Natural killer cell (primary cell): ENCODE results near the gene ANKFY1. TPM values are rescaled to one million over a fixed set of nuclear protein-coding genes. Genes with fewer than 3 reads are reported as not detected.
A peak's percentile ranks its signal among the peaks of the same experiment; 100 is the strongest.

ENCODE experiments used
- ATAC-seq, 3 donors: fragments of 150-1000 bp in 2 of 3; fragments of 200-7000 bp in 1 of 3; cut with Tn5 transposase; 1 replicate in 1 of 3; 2 replicates in 2 of 3; pipeline ENCODE4 v1.10.0; 2021; ENCODE audit warnings: mild to moderate bottlenecking in 2 of 3, moderate library complexity in 2 of 3
- DNase-seq, 2 donors: peaks; one replicate each; pipeline versions ENCODE4 v3.0.0 to v3.0.0-alpha.2; 2013 to 2021; ENCODE audit warnings: mixed read lengths in 1 of 2
- H3K27ac ChIP-seq: one replicate; pipeline ENCODE4 v1.5.1; 2013; ENCODE audit warnings: mild to moderate bottlenecking, low read length
- H3K27me3 ChIP-seq: one replicate; pipeline ENCODE4 v1.6.1; 2013; ENCODE audit warnings: low read length; ENCODE audit not compliant: control insufficient read depth, insufficient read depth
- H3K36me3 ChIP-seq: one replicate; pipeline ENCODE4 v1.6.1; 2013; ENCODE audit warnings: low read length; ENCODE audit not compliant: control insufficient read depth, insufficient read depth
- H3K4me1 ChIP-seq: one replicate; pipeline ENCODE4 v1.6.1; 2013; ENCODE audit warnings: low read length; ENCODE audit not compliant: control insufficient read depth, insufficient read depth
- H3K4me3 ChIP-seq: one replicate; pipeline ENCODE4 v1.5.1; 2013; ENCODE audit warnings: low read length
- H3K9me3 ChIP-seq: one replicate; pipeline ENCODE4 v1.6.1; 2013; ENCODE audit warnings: low read length; ENCODE audit not compliant: control insufficient read depth, insufficient read depth
- H3K27ac Mint-ChIP-seq, 2 donors: one replicate each; pipeline ENCODE4 v1.8.0; 2022; ENCODE audit warnings: mild to moderate bottlenecking in 2 of 2, mixed read lengths in 2 of 2, moderate library complexity in 1 of 2
- H3K27me3 Mint-ChIP-seq, 2 donors: one replicate each; pipeline ENCODE4 v1.8.0; 2022; ENCODE audit warnings: low read depth in 2 of 2, mixed read lengths in 2 of 2
- H3K36me3 Mint-ChIP-seq: one replicate; pipeline ENCODE4 v1.8.0; 2022; ENCODE audit warnings: mixed read lengths
- H3K4me1 Mint-ChIP-seq, 2 donors: one replicate each; pipeline ENCODE4 v1.8.0; 2022; ENCODE audit warnings: mixed read lengths in 2 of 2
- H3K4me3 Mint-ChIP-seq: one replicate; pipeline ENCODE4 v1.8.0; 2022; ENCODE audit warnings: mild to moderate bottlenecking, moderate library complexity, mixed read lengths
- H3K9me3 Mint-ChIP-seq, 2 donors: one replicate each; pipeline ENCODE4 v1.8.0; 2022; ENCODE audit warnings: mixed read lengths in 2 of 2
- WGBS: methylation state at CpG from one replicate; pipeline ENCODE4 v1.1.7; 2013; ENCODE audit warnings: missing lambda C conversion rate; ENCODE audit not compliant: insufficient coverage; 5-methylcytosine and 5-hydroxymethylcytosine counted together
- intact Hi-C: fragments of 100-400 bp; cut with micrococcal nuclease; formaldehyde crosslinking; loops from one replicate; pipeline ENCODE4 v1.14.2; 2022
- total RNA-seq, 4 donors: library from RNA; stranded (reverse); fragments of 120-200 nt in 1 of 4; gene quantifications; one replicate each; pipeline versions ENCODE4 v1.2.3 to v1.2.4, GENCODE V29; 2013 to 2022
- TF ChIP-seq, protein P1 (sequence below): fragments of 200-600 bp; IDR thresholded peaks from one replicate; pipeline ENCODE4 v1.8.0; 2022; ENCODE audit warnings: antibody characterized with exemption

ANKFY1 gene
- total RNA-seq, 3 donors from 2014 or later (not counting 1 experiment from before 2014, with no cell fraction given): 58.4 to 72.4 (median 68.8) TPM

GRCh38 chr17:4246674-4247073 is 17.1 kb downstream of the ANKFY1 start:
- H3K9me3 Mint-ChIP-seq: no peaks in the 10 kb centered on the region
- no peak overlapping the region for H3K4me3 ChIP-seq
- H3K4me1 Mint-ChIP-seq: peaks cover 47 to 51% of the 10 kb centered on the region in 2 donors
- H3K4me3 Mint-ChIP-seq: no peak overlapping the region
- peaks cover 18% of the 10 kb centered on the region for H3K36me3 ChIP-seq
- H3K27ac Mint-ChIP-seq: peak overlapping the region in 1 of 2 donors; percentile 2
- ATAC-seq: no peak
- H3K9me3 ChIP-seq: no peaks in the 10 kb centered on the region
- no peaks in the 10 kb centered on the region for H3K27me3 ChIP-seq
- no peak overlapping the region for H3K27ac ChIP-seq
- H3K36me3 Mint-ChIP-seq: no peaks in the 10 kb centered on the region
- 78% methylated on average over 5 of the region's 5 CpGs for WGBS
- TF ChIP-seq, protein P1, sequence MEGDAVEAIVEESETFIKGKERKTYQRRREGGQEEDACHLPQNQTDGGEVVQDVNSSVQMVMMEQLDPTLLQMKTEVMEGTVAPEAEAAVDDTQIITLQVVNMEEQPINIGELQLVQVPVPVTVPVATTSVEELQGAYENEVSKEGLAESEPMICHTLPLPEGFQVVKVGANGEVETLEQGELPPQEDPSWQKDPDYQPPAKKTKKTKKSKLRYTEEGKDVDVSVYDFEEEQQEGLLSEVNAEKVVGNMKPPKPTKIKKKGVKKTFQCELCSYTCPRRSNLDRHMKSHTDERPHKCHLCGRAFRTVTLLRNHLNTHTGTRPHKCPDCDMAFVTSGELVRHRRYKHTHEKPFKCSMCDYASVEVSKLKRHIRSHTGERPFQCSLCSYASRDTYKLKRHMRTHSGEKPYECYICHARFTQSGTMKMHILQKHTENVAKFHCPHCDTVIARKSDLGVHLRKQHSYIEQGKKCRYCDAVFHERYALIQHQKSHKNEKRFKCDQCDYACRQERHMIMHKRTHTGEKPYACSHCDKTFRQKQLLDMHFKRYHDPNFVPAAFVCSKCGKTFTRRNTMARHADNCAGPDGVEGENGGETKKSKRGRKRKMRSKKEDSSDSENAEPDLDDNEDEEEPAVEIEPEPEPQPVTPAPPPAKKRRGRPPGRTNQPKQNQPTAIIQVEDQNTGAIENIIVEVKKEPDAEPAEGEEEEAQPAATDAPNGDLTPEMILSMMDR: no peak
- intact Hi-C loops: no loop called here
- DNase-seq: no peak
- peaks cover 4% of the 10 kb centered on the region for H3K4me1 ChIP-seq
- H3K27me3 Mint-ChIP-seq: no peaks in the 10 kb centered on the region

GRCh38 chr17:4241535-4241934 is 22.2 kb downstream of the ANKFY1 start:
- peaks cover 27% of the 10 kb centered on the region in 2 donors for H3K4me1 Mint-ChIP-seq
- no peak overlapping the region for H3K27ac Mint-ChIP-seq
- H3K27me3 Mint-ChIP-seq: no peaks in the 10 kb centered on the region
- H3K9me3 Mint-ChIP-seq: no peaks in the 10 kb centered on the region
- peaks cover 32% of the 10 kb centered on the region for H3K36me3 ChIP-seq
- no peak overlapping the region for H3K4me3 ChIP-seq
- no peak overlapping the region for H3K4me3 Mint-ChIP-seq
- no peak for DNase-seq
- TF ChIP-seq, protein P1: no peak
- no peaks in the 10 kb centered on the region for H3K4me1 ChIP-seq
- H3K27ac ChIP-seq: no peak overlapping the region
- no peaks in the 10 kb centered on the region for H3K9me3 ChIP-seq
- no peaks in the 10 kb centered on the region for H3K27me3 ChIP-seq
- WGBS: 98% methylated on average over 11 of the region's 11 CpGs
- H3K36me3 Mint-ChIP-seq: peaks cover 8% of the 10 kb centered on the region
- intact Hi-C loops: no loop called here
- ATAC-seq: no peak

GRCh38 chr17:4236456-4236855 is 27.3 kb downstream of the ANKFY1 start:
- no peak overlapping the region for H3K4me3 Mint-ChIP-seq
- peaks cover 19 to 23% of the 10 kb centered on the region in 2 donors for H3K4me1 Mint-ChIP-seq
- DNase-seq: no peak
- H3K27ac ChIP-seq: no peak overlapping the region
- H3K4me3 ChIP-seq: no peak overlapping the region
- H3K27me3 Mint-ChIP-seq: no peaks in the 10 kb centered on the region
- intact Hi-C loops: no loop called here
- 92% methylated on average over 3 of the region's 3 CpGs for WGBS
- H3K9me3 ChIP-seq: no peaks in the 10 kb centered on the region
- no peak for ATAC-seq
- peaks cover 5% of the 10 kb centered on the region for H3K4me1 ChIP-seq
- H3K27ac Mint-ChIP-seq: no peak overlapping the region
- peaks cover 29% of the 10 kb centered on the region for H3K36me3 Mint-ChIP-seq
- H3K36me3 ChIP-seq: peaks cover 51% of the 10 kb centered on the region
- H3K27me3 ChIP-seq: no peaks in the 10 kb centered on the region
- no peaks in the 10 kb centered on the region for H3K9me3 Mint-ChIP-seq
- TF ChIP-seq, protein P1: no peak
